ENCODE data around the gene CDPF1.
"Not testable (repeated sequence)": the region's sequence is repeated elsewhere in the genome, so short reads cannot be mapped to it uniquely, and the experiment has no call there.

CDPF1 gene

GRCh38 chr22:46224044-46224897 is 25.8 kb downstream of the CDPF1 start:
- FAIRE-seq: no peak

- FAIRE-seq: no peak
Observed at GRCh38 chr22:46220921-46221320, 29.2 kb downstream of the CDPF1 start.

- FAIRE-seq: no peak
Observed at GRCh38 chr22:46219636-46220035, 30.5 kb downstream of the CDPF1 start.

GRCh38 chr22:46214616-46215015 is 35.5 kb downstream of the CDPF1 start:
- FAIRE-seq: no peak

GRCh38 chr22:46214149-46214548 is 35.9 kb downstream of the CDPF1 start:
- no peak for FAIRE-seq

- FAIRE-seq: no peak
Observed at GRCh38 chr22:46213052-46213451, 37.0 kb downstream of the CDPF1 start.

GRCh38 chr22:46212195-46212594 is 37.9 kb downstream of the CDPF1 start:
- FAIRE-seq: no peak

GRCh38 chr22:46209262-46209661 is 40.8 kb downstream of the CDPF1 start:
- no peak for FAIRE-seq

- no peak for FAIRE-seq
Observed at GRCh38 chr22:46203601-46203980, 46.5 kb downstream of the CDPF1 start.

GRCh38 chr22:46202897-46203600 is 47.0 kb downstream of the CDPF1 start:
- FAIRE-seq: no peak

GRCh38 chr22:46201059-46201757 is 48.9 kb downstream of the CDPF1 start:
- no peak for FAIRE-seq

GRCh38 chr22:46198806-46199205 is 51.3 kb downstream of the CDPF1 start:
- not testable (repeated sequence) for FAIRE-seq

GRCh38 chr22:46198274-46198673 is 51.8 kb downstream of the CDPF1 start:
- FAIRE-seq: no peak

- FAIRE-seq: no peak
Observed at GRCh38 chr22:46196278-46196677, 53.8 kb downstream of the CDPF1 start.

- FAIRE-seq: no peak
Observed at GRCh38 chr22:46195487-46196165, 54.5 kb downstream of the CDPF1 start.

All from G401.6 (cell line).